ENCODE measurements around the gene ETS1.

- TF ChIP-seq CTCF (conservative IDR thresholded peaks at IDR 0.05; ENCODE audit: low read depth, low read length): no peak
- no peak for TF ChIP-seq EZH2 (IDR thresholded peaks at IDR 0.05; ENCODE audit: borderline replicate concordance, low read depth, low read length, poor library complexity, severe bottlenecking)
These were observed 162.5 kb downstream of the ETS1 start for GRCh38 chr11:128424851-128425285.

Data from A673 (cell line).